ENCODE measurements around the gene VPS37B. TPM values are rescaled to one million over a fixed set of nuclear protein-coding genes. Genes with fewer than 3 reads are reported as not detected.
"Not testable (repeated sequence)": the region's sequence is repeated elsewhere in the genome, so short reads cannot be mapped to it uniquely, and the experiment has no call there.

The VPS37B gene
- total RNA-seq, 1 donor from 2014 or later = 29.1 TPM

- no peaks in the 10 kb centered on the region for H3K36me3 Mint-ChIP-seq
- H3K27me3 Mint-ChIP-seq (ENCODE audit: low read depth) = no peaks in the 10 kb centered on the region
- no peak for DNase-seq (ENCODE audit: low spot score in 2 of 2, unreplicated experiment in 2 of 2)
- peak overlapping the region; percentile 86 for H3K27ac Mint-ChIP-seq
- H3K4me3 Mint-ChIP-seq = peak overlapping the region; percentile 39
- H3K9me3 Mint-ChIP-seq = peaks cover 4% of the 10 kb centered on the region
- peaks cover 56% of the 10 kb centered on the region for H3K4me1 Mint-ChIP-seq
- no peak for TF ChIP-seq CTCF (IDR thresholded peaks at IDR 0.05; ENCODE audit: unreplicated experiment)
Measured at GRCh38 chr12:122893208-122894153, 2.4 kb downstream of the VPS37B start.

- H3K27me3 Mint-ChIP-seq (ENCODE audit: low read depth); H3K36me3 Mint-ChIP-seq; H3K9me3 Mint-ChIP-seq; DNase-seq (ENCODE audit: low spot score in 2 of 2, unreplicated experiment in 2 of 2); H3K4me3 Mint-ChIP-seq: not testable (repeated sequence)
- peak overlapping the region; percentile 89 for H3K27ac Mint-ChIP-seq
- H3K4me1 Mint-ChIP-seq = peaks cover 64% of the 10 kb centered on the region
Measured at GRCh38 chr12:122892724-122893123, 3.2 kb downstream of the VPS37B start.

- Mint-ChIP-seq H3K36me3 (no peaks in the 10 kb centered on the region), H3K27ac (peak overlapping the region; percentile 89), H3K4me3 (peak overlapping the region; percentile 2), H3K4me1 (peaks cover 72% of the 10 kb centered on the region), H3K9me3 (peaks cover 4% of the 10 kb centered on the region), H3K27me3 (ENCODE audit: low read depth) (no peaks in the 10 kb centered on the region)
- DNase-seq (ENCODE audit: low spot score in 2 of 2, unreplicated experiment in 2 of 2) = no peak
- no peak for TF ChIP-seq CTCF (IDR thresholded peaks at IDR 0.05; ENCODE audit: unreplicated experiment)
Measured at GRCh38 chr12:122891661-122892525, 4.0 kb downstream of the VPS37B start.

GRCh38 chr12:122889761-122890520, 6.0 kb downstream of the VPS37B start:
- Mint-ChIP-seq H3K4me1 (peaks cover 68% of the 10 kb centered on the region), H3K27ac (peak overlapping the region; percentile 66)
- no peak for TF ChIP-seq CTCF (IDR thresholded peaks at IDR 0.05; ENCODE audit: unreplicated experiment)

GRCh38 chr12:122888232-122888752, 7.6 kb downstream of the VPS37B start:
- DNase-seq (ENCODE audit: low spot score in 2 of 2, unreplicated experiment in 2 of 2) = no peak
- Mint-ChIP-seq H3K9me3 (no peaks in the 10 kb centered on the region), H3K27me3 (ENCODE audit: low read depth) (no peaks in the 10 kb centered on the region), H3K27ac (peak overlapping the region; percentile 96), H3K4me1 (peaks cover 56% of the 10 kb centered on the region), H3K36me3 (no peaks in the 10 kb centered on the region), H3K4me3 (peak overlapping the region; percentile 30)
- TF ChIP-seq CTCF (IDR thresholded peaks at IDR 0.05; ENCODE audit: unreplicated experiment) = no peak

More at GRCh38 chr12:122889761-122890520, 6.0 kb downstream of the VPS37B start:
- Mint-ChIP-seq H3K4me3 (no peak overlapping the region), H3K9me3 (no peaks in the 10 kb centered on the region), H3K27me3 (ENCODE audit: low read depth) (no peaks in the 10 kb centered on the region), H3K36me3 (no peaks in the 10 kb centered on the region)
- no peak for DNase-seq (ENCODE audit: low spot score in 2 of 2, unreplicated experiment in 2 of 2)
